ENCODE results near the gene PLA2G2E.

The PLA2G2E gene

GRCh38 chr1:19923137-19923952, at the start of gene PLA2G2E:
Gene PLA2G2E, minus strand, starts transcription at chr1:19923617. Its CDS starts 58 bp downstream, at chr1:19923559.
- Histone ChIP-seq H3K27ac (no peak within 1 kb of the TSS), H3K4me3 (no peak within 1 kb of the TSS)

DNA sequence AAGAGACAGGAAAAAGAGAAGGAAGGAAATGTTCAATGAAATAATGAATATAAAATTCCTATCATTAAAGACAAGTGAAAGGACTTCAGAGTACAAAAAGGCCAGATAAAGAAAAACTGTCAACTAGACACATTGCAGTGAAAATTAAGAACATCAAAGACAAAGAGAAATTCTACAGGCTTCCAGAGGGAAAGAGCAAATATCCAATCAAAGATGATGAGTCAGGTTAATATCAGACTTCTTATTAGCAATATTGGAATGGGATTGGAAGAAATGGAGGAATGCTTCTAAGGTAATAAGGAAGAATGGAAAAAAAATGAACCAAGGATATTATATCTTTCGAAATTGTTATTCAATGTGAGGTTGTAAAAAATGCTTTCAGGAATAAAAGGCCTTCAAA, 48.2 kb upstream of the PLA2G2E start:
- no peak overlapping the region for H3K27ac ChIP-seq
- no peak overlapping the region for H3K4me3 ChIP-seq

DNA sequence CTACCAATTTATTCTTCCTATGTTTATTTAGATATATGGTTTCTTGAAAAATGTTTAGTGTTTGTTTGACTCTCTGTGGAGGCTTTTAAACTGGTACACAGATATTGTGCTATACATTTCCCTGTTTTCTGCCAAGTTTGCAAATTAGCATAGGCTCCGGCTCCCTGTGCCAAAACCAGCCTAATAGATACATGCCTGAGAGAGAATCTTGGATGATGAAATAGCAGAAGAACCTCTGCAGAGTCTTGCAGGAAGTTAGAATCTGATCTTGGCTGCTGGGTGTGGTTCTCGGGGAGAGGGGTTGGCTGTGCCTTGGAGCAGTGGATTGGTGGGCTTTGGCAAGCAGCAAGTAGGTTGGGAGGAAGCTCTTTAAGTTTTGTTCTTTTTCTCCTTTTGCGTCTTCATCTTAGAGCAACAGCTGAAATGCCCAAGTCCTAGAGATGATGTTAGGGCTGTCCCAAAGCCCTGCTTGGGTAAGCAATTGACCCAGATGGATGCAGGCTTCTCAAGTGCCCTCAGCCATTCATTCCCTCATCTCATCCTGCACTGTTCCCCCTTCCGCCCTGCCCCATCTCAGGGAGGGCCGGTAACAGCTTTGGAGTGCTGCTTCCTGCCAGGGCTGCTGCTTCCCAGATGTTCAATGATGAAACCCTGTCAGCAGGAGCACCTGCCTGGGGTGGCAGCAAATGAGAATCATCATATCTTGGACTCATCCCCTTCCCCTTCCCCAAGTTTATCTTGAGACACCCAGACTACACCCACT, 46.7 kb upstream of the PLA2G2E start:
- H3K4me3 ChIP-seq = no peak overlapping the region
- no peak overlapping the region for H3K27ac ChIP-seq

DNA sequence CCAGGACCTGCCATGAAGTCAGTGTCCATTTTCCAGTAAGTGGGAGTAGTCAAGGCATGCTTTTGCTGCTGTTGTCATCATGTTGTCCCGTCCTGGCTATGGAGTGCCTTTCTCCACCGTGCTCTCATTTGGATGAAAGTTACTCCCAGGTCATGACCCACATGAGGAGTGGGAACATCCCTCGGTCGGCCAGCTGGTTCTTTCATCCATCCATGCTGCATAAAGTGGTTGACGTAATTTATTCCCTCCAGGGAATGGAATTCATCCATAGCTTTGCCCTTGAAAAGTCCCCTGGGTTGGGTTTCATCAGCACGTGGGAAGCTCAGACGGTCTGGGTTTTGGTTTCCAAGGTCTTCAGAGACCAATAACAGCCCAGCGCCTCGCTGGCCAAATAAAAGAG, 44.4 kb upstream of the PLA2G2E start:
- H3K27ac ChIP-seq = no peak overlapping the region
- H3K4me3 ChIP-seq = no peak overlapping the region

GRCh38 chr1:19964542-19964941, 41.1 kb upstream of the PLA2G2E start:
- H3K4me3 ChIP-seq = no peak overlapping the region
- H3K27ac ChIP-seq = no peak overlapping the region

DNA sequence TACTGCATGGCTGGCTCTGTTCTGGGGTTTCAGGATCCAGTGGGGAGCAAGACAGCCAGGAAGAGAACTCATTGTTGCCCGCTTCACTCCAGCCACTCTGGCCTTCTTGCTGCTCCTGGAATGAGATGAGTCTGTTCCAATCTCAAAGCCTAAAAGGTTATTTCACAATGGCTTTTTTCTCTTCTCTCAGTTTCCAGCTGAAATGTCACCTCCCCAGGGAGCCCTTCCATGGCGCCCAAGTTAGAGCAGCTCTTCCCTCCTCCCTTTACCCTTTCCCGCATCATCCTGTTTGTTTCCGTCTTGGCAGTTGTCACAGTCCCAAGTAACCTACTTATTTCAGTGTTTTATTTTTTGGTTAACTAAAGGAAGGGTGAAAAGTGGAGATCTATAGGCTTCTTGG, 40.2 kb upstream of the PLA2G2E start:
- Histone ChIP-seq H3K4me3 (no peak overlapping the region), H3K27ac (no peak overlapping the region)

GRCh38 chr1:19960591-19960990, 37.2 kb upstream of the PLA2G2E start:
- Histone ChIP-seq H3K27ac (no peak overlapping the region), H3K4me3 (no peak overlapping the region)

GRCh38 chr1:19957779-19958178, 34.4 kb upstream of the PLA2G2E start:
- Histone ChIP-seq H3K27ac (no peak overlapping the region), H3K4me3 (no peak overlapping the region)

GRCh38 chr1:19955534-19956170, 32.2 kb upstream of the PLA2G2E start:
- Histone ChIP-seq H3K4me3 (no peak overlapping the region), H3K27ac (no peak overlapping the region)

DNA sequence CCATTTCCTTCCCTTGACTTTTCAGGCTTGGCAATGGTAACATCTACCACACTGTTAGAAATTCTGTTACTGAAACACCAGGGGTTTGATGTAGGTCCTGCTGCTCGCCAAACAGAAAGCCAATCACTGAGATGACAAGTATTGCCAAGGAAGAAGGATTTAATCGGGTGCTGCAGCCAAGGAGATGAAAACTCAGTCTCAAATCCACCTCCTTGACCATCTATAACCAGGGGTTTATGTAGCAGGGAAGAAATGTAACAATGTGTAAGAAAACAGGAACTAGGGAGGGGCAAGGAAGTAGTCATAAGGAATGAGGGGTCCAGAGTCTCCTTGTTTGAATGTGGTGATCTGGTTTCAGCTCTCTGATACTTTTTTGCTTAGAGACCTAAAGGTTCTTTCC, 30.6 kb upstream of the PLA2G2E start:
- Histone ChIP-seq H3K27ac (no peak overlapping the region), H3K4me3 (no peak overlapping the region)

DNA sequence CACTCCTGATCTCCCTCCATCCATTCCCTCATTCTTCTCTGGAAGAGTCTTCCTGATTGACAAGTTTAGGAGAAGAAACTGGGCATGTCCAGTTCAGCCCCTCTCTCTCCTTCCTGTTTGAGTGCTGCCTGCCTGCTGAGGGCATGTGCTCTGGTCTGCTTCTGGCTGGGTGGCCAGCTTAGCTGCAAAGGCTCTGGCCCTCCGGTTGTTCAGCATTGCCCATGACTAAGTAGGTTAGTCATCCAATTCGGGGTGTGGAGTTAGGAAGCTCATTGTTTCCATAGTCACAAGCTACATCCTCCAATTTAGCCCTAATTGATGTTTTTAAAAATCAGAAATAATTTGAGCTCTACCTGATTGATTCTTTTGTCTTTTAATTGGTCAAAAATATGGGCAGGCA, 25.6 kb upstream of the PLA2G2E start:
- H3K27ac ChIP-seq = no peak overlapping the region
- H3K4me3 ChIP-seq = no peak overlapping the region

- Histone ChIP-seq H3K4me3 (no peak overlapping the region), H3K27ac (no peak overlapping the region)
Measured at GRCh38 chr1:19946971-19947370, 23.6 kb upstream of the PLA2G2E start.

- Histone ChIP-seq H3K4me3 (no peak overlapping the region), H3K27ac (no peak overlapping the region)
Measured at GRCh38 chr1:19946331-19946751, 22.9 kb upstream of the PLA2G2E start.

GRCh38 chr1:19945914-19946313, 22.5 kb upstream of the PLA2G2E start:
- Histone ChIP-seq H3K4me3 (no peak overlapping the region), H3K27ac (no peak overlapping the region)

- H3K27ac ChIP-seq = no peak overlapping the region
- H3K4me3 ChIP-seq = no peak overlapping the region
Measured at GRCh38 chr1:19942657-19943056, 19.2 kb upstream of the PLA2G2E start.

DNA sequence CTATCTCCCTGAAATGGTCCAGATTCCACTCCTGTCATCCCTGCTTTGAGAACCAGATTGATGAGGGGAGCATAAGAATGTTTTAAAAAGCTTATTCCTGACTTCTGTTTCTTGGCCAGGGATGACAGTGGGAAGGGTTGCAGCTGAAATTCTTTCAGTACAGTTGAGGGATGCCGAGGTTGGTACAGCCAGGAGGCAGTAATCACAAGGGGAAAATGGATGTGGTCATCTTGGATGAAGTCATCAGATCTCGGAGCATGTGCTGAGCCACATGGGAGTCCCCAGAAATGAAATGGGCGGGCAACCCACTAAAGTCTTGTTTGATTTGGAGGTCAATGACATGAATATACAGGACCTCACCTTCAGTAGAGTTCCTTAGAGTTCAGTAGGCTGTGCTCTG, 18.7 kb upstream of the PLA2G2E start:
- H3K4me3 ChIP-seq = no peak overlapping the region

GRCh38 chr1:19941206-19941568, 17.8 kb upstream of the PLA2G2E start:
- Histone ChIP-seq H3K27ac (no peak overlapping the region), H3K4me3 (no peak overlapping the region)

More for the DNA sequence above, 18.7 kb upstream of the PLA2G2E start:
- H3K27ac ChIP-seq = no peak overlapping the region

GRCh38 chr1:19940486-19941205, 17.2 kb upstream of the PLA2G2E start:
- no peak overlapping the region for H3K27ac ChIP-seq
- H3K4me3 ChIP-seq = no peak overlapping the region

GRCh38 chr1:19938472-19938871, 15.1 kb upstream of the PLA2G2E start:
- H3K4me3 ChIP-seq = no peak overlapping the region
- H3K27ac ChIP-seq = no peak overlapping the region

GRCh38 chr1:19936061-19936750, 12.8 kb upstream of the PLA2G2E start:
- no peak overlapping the region for H3K4me3 ChIP-seq

More at GRCh38 chr1:19936061-19936750, 12.8 kb upstream of the PLA2G2E start:
- H3K27ac ChIP-seq = no peak overlapping the region

All from skin epidermis (tissue), 12 donors.